Fibroblast of lung (primary cell): ENCODE data around the gene ABHD16A.

ENCODE experiments used
- EZH2 ChIP-seq: IDR thresholded peaks from 2 replicates; pipeline ENCODE4 v1.5.1; 2012; ENCODE audit warnings: low read length, control low read depth, mild to moderate bottlenecking; ENCODE audit errors: missing control alignments
- TF ChIP-seq, protein P1 (sequence below), 2 donors: IDR thresholded peaks in 1 of 2; conservative IDR thresholded peaks in 1 of 2; 1 replicate in 1 of 2; 2 replicates in 1 of 2; pipeline ENCODE4 v1.5.1; 2011 to 2012; ENCODE audit warnings: low read length in 2 of 2, control low read depth in 1 of 2, inconsistent platforms in 1 of 2, low read depth in 1 of 2, mild to moderate bottlenecking in 1 of 2

DNA sequence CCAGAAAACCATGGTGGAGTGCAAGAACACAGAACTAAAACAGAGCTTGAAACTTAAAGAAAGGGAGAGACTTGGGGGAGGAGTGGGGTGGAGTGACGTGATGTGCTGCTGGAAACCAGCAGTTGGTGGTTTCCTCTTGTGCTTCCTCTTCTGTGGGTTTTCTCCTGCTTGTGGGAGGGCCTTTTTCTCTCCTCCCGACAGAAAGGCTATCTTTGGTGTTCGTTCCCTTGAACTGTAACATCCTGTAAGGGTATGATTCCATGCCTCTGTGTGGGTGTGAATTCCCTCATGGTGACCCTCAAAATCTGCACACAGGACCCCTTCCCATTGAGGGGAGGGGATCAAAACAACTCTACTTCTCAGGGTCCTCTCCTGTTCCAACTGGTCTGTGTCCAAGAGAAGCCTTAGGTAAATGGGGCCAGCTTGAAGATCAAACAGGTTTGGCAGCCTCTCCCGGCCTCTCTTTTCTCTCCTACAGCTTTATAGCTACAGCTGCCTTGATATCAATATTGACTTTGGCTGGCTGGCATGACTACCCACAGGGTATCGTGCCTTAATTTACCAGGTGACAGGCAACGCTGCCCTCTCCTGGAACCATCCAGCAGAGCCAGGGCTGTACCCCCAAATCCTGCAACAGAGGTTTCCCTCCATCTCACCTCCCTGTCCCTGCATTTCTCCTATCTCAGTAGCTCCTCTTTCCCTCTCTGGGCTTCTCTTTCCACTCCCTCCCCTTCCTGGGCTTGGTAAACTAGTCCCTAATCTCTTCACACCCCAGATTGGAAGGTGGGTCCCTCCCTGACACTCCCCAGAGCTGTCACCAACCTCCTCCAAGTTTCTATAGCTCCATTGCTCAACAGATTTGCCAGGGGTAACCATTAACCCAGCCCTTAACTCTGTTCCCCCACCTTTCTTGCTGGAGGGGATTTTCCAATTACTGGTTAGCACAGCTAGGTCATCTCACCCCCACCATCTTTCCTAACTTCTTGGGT lies 35.2 kb upstream of the ABHD16A start:
- TF ChIP-seq, protein P1, sequence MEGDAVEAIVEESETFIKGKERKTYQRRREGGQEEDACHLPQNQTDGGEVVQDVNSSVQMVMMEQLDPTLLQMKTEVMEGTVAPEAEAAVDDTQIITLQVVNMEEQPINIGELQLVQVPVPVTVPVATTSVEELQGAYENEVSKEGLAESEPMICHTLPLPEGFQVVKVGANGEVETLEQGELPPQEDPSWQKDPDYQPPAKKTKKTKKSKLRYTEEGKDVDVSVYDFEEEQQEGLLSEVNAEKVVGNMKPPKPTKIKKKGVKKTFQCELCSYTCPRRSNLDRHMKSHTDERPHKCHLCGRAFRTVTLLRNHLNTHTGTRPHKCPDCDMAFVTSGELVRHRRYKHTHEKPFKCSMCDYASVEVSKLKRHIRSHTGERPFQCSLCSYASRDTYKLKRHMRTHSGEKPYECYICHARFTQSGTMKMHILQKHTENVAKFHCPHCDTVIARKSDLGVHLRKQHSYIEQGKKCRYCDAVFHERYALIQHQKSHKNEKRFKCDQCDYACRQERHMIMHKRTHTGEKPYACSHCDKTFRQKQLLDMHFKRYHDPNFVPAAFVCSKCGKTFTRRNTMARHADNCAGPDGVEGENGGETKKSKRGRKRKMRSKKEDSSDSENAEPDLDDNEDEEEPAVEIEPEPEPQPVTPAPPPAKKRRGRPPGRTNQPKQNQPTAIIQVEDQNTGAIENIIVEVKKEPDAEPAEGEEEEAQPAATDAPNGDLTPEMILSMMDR (conservative IDR thresholded peaks at IDR 0.05 in 1 of 2, IDR thresholded peaks at IDR 0.05 in 1 of 2; ENCODE audit: low read depth in 1 of 2, low read length in 2 of 2): peak; percentile 24 to 34
- TF ChIP-seq EZH2: no peak
